IMR-90 (cell line): ENCODE results near the gene JMJD6. TPM values are rescaled to one million over a fixed set of nuclear protein-coding genes. Genes with fewer than 3 reads are reported as not detected.

Source experiments
- ATAC-seq: fragments of 200-7000 bp; cut with Tn5 transposase; 2 replicates; pipeline ENCODE4 v1.9.1; 2020; ENCODE audit warnings: low read depth, mild to moderate bottlenecking, moderate library complexity
- BruUV-seq: library from RNA; stranded (reverse); fragments of 400-500 nt; replicated peaks from 2 replicates; lab custom pipeline; 2021; lab: Mats Ljungman, UMichigan
- CTCF ChIA-PET: fragments of 300-600 bp; formaldehyde crosslinking; extraction: SDS; loops from one replicate; lab custom pipeline; 2021; ENCODE audit warnings: antibody characterized with exemption; lab: Yijun Ruan, JAX
- POLR2A ChIA-PET: fragments of 300-600 bp; sonication (Branson Sonifier 250); formaldehyde crosslinking; loops from one replicate; lab custom pipeline; 2022; ENCODE audit warnings: antibody characterized with exemption; ENCODE audit not compliant: unreplicated experiment; lab: Charles Lee
- DNase-seq: peaks from one replicate; pipeline ENCODE4 v3.0.0; 2013
- H2AFZ ChIP-seq: replicated peaks from 2 replicates; pipeline ENCODE3; 2013; ENCODE audit warnings: low read length, mild to moderate bottlenecking; ENCODE audit not compliant: poor library complexity
- H2AK5ac ChIP-seq: 2 replicates; pipeline ENCODE4 v1.6.1; 2013; ENCODE audit warnings: low read depth, low read length, inconsistent platforms
- H2AK9ac ChIP-seq: replicated peaks from 2 replicates; pipeline ENCODE3; 2013; ENCODE audit warnings: mild to moderate bottlenecking, low read depth, low read length, moderate library complexity; ENCODE audit not compliant: poor library complexity
- H2BK120ac ChIP-seq: 2 replicates; pipeline ENCODE4 v1.6.1; 2013; ENCODE audit warnings: low read depth, low read length, inconsistent platforms
- H2BK15ac ChIP-seq: 3 replicates; pipeline ENCODE4 v1.6.1; 2013; ENCODE audit warnings: low read depth, low read length, inconsistent platforms
- H2BK20ac ChIP-seq: 2 replicates; pipeline ENCODE4 v1.6.1; 2013; ENCODE audit warnings: low read depth, mild to moderate bottlenecking, inconsistent platforms, low read length, moderate library complexity
- H2BK5ac ChIP-seq: 2 replicates; pipeline ENCODE4 v1.6.1; 2013; ENCODE audit warnings: mild to moderate bottlenecking, low read depth, low read length, inconsistent platforms; ENCODE audit not compliant: poor library complexity, severe bottlenecking
- H3K14ac ChIP-seq: replicated peaks from 2 replicates; pipeline ENCODE4 v1.6.1; 2013; ENCODE audit warnings: low read depth, low read length, inconsistent platforms
- H3K18ac ChIP-seq: 2 replicates; pipeline ENCODE4 v1.6.1; 2013; ENCODE audit warnings: low read depth, low read length, control low read depth
- H3K23ac ChIP-seq: 2 replicates; pipeline ENCODE4 v1.6.1; 2013; ENCODE audit warnings: low read depth, low read length, inconsistent platforms
- H3K27ac ChIP-seq: 2 replicates; pipeline ENCODE4 v1.5.1; 2013; ENCODE audit warnings: mild to moderate bottlenecking, control low read depth, low read length; ENCODE audit not compliant: insufficient read depth
- H3K27me3 ChIP-seq: 2 replicates; pipeline ENCODE4 v1.6.1; 2013; ENCODE audit warnings: low read length; ENCODE audit not compliant: control insufficient read depth, insufficient read depth
- H3K36me3 ChIP-seq: 2 replicates; pipeline ENCODE4 v1.6.1; 2013; ENCODE audit warnings: low read length, mixed read lengths; ENCODE audit not compliant: control insufficient read depth, insufficient read depth
- H3K4ac ChIP-seq: 2 replicates; pipeline ENCODE4 v1.6.1; 2013; ENCODE audit warnings: low read depth, low read length, inconsistent platforms
- H3K4me1 ChIP-seq: 2 replicates; pipeline ENCODE4 v1.6.1; 2013; ENCODE audit warnings: low read length, mixed read lengths; ENCODE audit not compliant: control insufficient read depth, insufficient read depth
- H3K4me2 ChIP-seq: 2 replicates; pipeline ENCODE4 v1.6.1; 2013; ENCODE audit warnings: low read depth, mild to moderate bottlenecking, control low read depth, low read length, moderate library complexity
- H3K4me3 ChIP-seq: 2 replicates; pipeline ENCODE4 v1.5.1; 2013; ENCODE audit warnings: low read depth, mild to moderate bottlenecking, control low read depth, low read length, moderate library complexity; ENCODE audit not compliant: insufficient read depth
- H3K56ac ChIP-seq: 2 replicates; pipeline ENCODE4 v1.6.1; 2013; ENCODE audit warnings: low read length, inconsistent platforms; ENCODE audit not compliant: insufficient read depth; ENCODE audit errors: extremely low read depth
- H3K79me1 ChIP-seq, 2 experiments: 2 replicates each; pipeline ENCODE4 v1.6.1; 2013; ENCODE audit warnings: low read length in 2 of 2, inconsistent platforms in 1 of 2, low read depth in 1 of 2
- H3K9ac ChIP-seq: 2 replicates; pipeline ENCODE4 v1.6.1; 2013; ENCODE audit warnings: low read depth, low read length, control low read depth
- H3K9me1 ChIP-seq: 2 replicates; pipeline ENCODE4 v1.6.1; 2013; ENCODE audit warnings: low read length, inconsistent platforms; ENCODE audit not compliant: insufficient read depth
- H3K9me3 ChIP-seq: 2 replicates; pipeline ENCODE4 v1.6.1; 2013; ENCODE audit warnings: low read length; ENCODE audit not compliant: control insufficient read depth, insufficient read depth
- H4K20me1 ChIP-seq: 2 replicates; pipeline ENCODE4 v1.6.1; 2013; ENCODE audit warnings: low read length, inconsistent platforms; ENCODE audit not compliant: insufficient read depth
- H4K5ac ChIP-seq: 2 replicates; pipeline ENCODE4 v1.6.1; 2013; ENCODE audit warnings: mild to moderate bottlenecking, low read depth, low read length, control low read depth
- H4K8ac ChIP-seq, 2 experiments: 2 replicates each; pipeline ENCODE4 v1.6.1; 2013; ENCODE audit warnings: low read depth in 2 of 2, low read length in 2 of 2, control low read depth in 1 of 2, inconsistent platforms in 1 of 2
- H4K91ac ChIP-seq: 2 replicates; pipeline ENCODE4 v1.6.1; 2013; ENCODE audit warnings: low read depth, low read length, inconsistent platforms; ENCODE audit not compliant: insufficient read depth
- BHLHE40 ChIP-seq: fragments of 150-350 bp; IDR thresholded peaks from 2 replicates; pipeline ENCODE4 v1.6.1; 2016; ENCODE audit warnings: mild to moderate bottlenecking, low read depth, low read length
- CEBPB ChIP-seq: IDR thresholded peaks from 2 replicates; pipeline ENCODE4 v1.6.1; 2012; ENCODE audit warnings: low read depth, low read length, improper control_type of control experiment
- CHD1 ChIP-seq: IDR thresholded peaks from 2 replicates; pipeline ENCODE4 v1.6.1; 2012; ENCODE audit warnings: low read depth, low read length, improper control_type of control experiment
- FOS ChIP-seq: fragments of 150-350 bp; IDR thresholded peaks from 2 replicates; pipeline ENCODE4 v1.6.1; 2016; ENCODE audit warnings: low read depth, low read length
- MAFK ChIP-seq: IDR thresholded peaks from 2 replicates; pipeline ENCODE4 v1.6.1; 2012; ENCODE audit warnings: low read depth, low read length, improper control_type of control experiment
- MAZ ChIP-seq: IDR thresholded peaks from 2 replicates; pipeline ENCODE4 v1.6.1; 2012; ENCODE audit warnings: low read depth, mild to moderate bottlenecking, low read length, improper control_type of control experiment, moderate library complexity, borderline replicate concordance
- MXI1 ChIP-seq: IDR thresholded peaks from 2 replicates; pipeline ENCODE4 v1.6.1; 2012; ENCODE audit warnings: low read depth, mild to moderate bottlenecking, low read length, moderate library complexity, borderline replicate concordance
- NFE2L2 ChIP-seq: fragments of 150-350 bp; IDR thresholded peaks from 2 replicates; pipeline ENCODE4 v1.6.1; 2016; ENCODE audit warnings: low read depth, mild to moderate bottlenecking, low read length
- POLR2A ChIP-seq: IDR thresholded peaks from 2 replicates; pipeline ENCODE4 v1.6.1; 2012; ENCODE audit warnings: mild to moderate bottlenecking, low read depth, low read length
- RAD21 ChIP-seq: IDR thresholded peaks from 2 replicates; pipeline ENCODE4 v1.6.1; 2012; ENCODE audit warnings: low read length, improper control_type of control experiment
- RCOR1 ChIP-seq: IDR thresholded peaks from 2 replicates; pipeline ENCODE4 v1.6.1; 2012; ENCODE audit warnings: mild to moderate bottlenecking, low read length, improper control_type of control experiment; ENCODE audit not compliant: insufficient replicate concordance
- RFX5 ChIP-seq: IDR thresholded peaks from 2 replicates; pipeline ENCODE4 v1.8.0; 2012; ENCODE audit warnings: low read depth, mild to moderate bottlenecking, low read length, moderate library complexity
- SMC3 ChIP-seq: fragments of 150-350 bp; IDR thresholded peaks from 2 replicates; pipeline ENCODE4 v1.6.1; 2016; ENCODE audit warnings: low read depth, mild to moderate bottlenecking, antibody characterized with exemption, low read length, moderate library complexity
- WGBS, 2 experiments: methylation state at CpG; one replicate each; pipeline versions ENCODE4 v1.1.5 to v1.1.7; 2013; ENCODE audit warnings: missing lambda C conversion rate in 2 of 2; ENCODE audit not compliant: insufficient read length in 1 of 2; ENCODE audit errors: extremely low coverage in 2 of 2; 5-methylcytosine and 5-hydroxymethylcytosine counted together
- dilution Hi-C: fragments of 300-500 bp; cut with HindIII; formaldehyde crosslinking; loops from one replicate; pipeline ENCODE4 v1.14.3; 2018; ENCODE audit warnings: low sequenced_read_pairs; ENCODE audit not compliant: unreplicated experiment
- in situ Hi-C: fragments of 300-500 bp; cut with MboI; formaldehyde crosslinking; loops from 3 replicates; pipeline ENCODE4 v1.14.3; 2019; ENCODE audit warnings: low sequenced_read_pairs, inconsistent platforms, mixed read lengths
- intact Hi-C: fragments of 100-400 bp; cut with micrococcal nuclease; formaldehyde crosslinking; loops from 2 replicates; pipeline ENCODE4 v1.10.0; 2022
- polyA plus RNA-seq, 3 experiments: library from polyadenylated mRNA; depleted of rRNA; stranded (reverse); fragments of >200 nt; gene quantifications; 2 replicates each; pipeline ENCODE4 v1.2.3, GENCODE V29; 2012; ENCODE audit warnings: low replicate concordance in 1 of 3
- total RNA-seq: library from RNA; depleted of rRNA; stranded (reverse); fragments of >200 nt; gene quantifications from 2 replicates; pipeline ENCODE4 v1.2.3, GENCODE V29; 2012
- TF ChIP-seq, protein P1 (sequence below): fragments of 150-350 bp; IDR thresholded peaks from 2 replicates; pipeline ENCODE4 v1.6.1; 2017; ENCODE audit warnings: mild to moderate bottlenecking, antibody characterized with exemption, low read length, low read depth
- TF ChIP-seq, protein P2 (sequence below): conservative IDR thresholded peaks from 2 replicates; pipeline ENCODE4 v1.5.1; 2012; ENCODE audit warnings: mild to moderate bottlenecking, low read depth, low read length, improper control_type of control experiment

JMJD6 gene
- total and polyA plus RNA-seq, 2 of the 4 experiments (the other 2 are of a cell fraction): 24.4 to 33.7 TPM

DNA sequence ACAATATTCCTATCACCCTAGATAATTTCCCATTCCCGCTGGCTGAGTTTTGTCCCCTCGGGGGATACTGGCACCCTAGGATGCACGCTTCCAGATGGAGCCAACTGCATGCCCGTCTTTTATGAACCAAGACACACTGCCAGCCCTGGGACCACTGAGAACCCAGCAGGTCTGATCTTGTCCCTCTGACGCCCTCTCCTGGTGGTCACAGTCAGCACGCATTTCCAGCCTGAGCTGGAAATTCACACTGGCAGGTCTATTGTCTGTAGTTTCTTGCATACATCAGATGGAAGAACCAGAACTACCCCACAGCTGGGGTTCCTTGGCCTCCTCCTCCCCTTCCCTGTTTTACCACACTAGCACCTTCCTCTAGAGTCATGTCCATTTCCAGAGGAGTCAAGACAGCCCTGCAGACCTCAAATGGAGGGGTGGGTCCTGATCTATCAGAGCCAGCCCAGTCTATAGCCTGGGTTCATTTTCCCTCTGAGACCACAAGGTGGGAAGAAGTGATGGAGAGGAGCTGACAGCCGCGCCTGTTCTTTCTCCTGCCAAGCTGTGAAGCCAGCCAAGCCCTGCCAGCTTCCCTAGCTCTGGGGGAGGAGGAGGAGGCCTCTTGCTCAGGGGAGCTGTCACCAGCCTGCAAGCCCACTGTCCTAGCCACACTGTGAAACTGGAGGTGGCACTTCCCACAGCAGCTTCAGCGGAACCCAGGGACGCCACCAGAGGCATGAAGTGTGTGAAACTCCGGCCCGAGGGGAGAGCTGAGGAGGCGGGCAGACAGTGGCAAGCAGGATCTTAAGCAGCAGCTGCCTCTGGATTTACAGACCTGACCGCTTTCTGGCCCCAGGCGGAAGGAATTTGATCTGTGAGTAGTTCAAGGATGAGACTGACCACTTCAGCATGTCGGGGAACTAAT lies 44.9 kb downstream of the JMJD6 start:
- no peak overlapping the region for H3K4me2 ChIP-seq
- H3K14ac ChIP-seq: no peak overlapping the region
- H4K91ac ChIP-seq: no peak overlapping the region
- no peak overlapping the region for H3K27ac ChIP-seq
- no peak overlapping the region for H3K9ac ChIP-seq
- H2AFZ ChIP-seq: no peak overlapping the region
- no peaks in the 10 kb centered on the region for H3K9me1 ChIP-seq
- H3K56ac ChIP-seq: no peak overlapping the region
- 71% methylated on average over 10 of the region's 16 CpGs; no CpG with 5 or more reads in 1 of the 2 experiments for WGBS, 2 experiments
- H2BK5ac ChIP-seq: no peak overlapping the region
- H2AK5ac ChIP-seq: no peak overlapping the region
- H2BK20ac ChIP-seq: no peak overlapping the region
- in situ Hi-C loops: no loop called here
- H3K27me3 ChIP-seq: no peaks in the 10 kb centered on the region
- no peak overlapping the region; the same call in 1 of the 2 replicates for H3K4ac ChIP-seq
- peaks cover 60% of the 10 kb centered on the region for H3K36me3 ChIP-seq
- H3K79me1 ChIP-seq: peaks cover 0 to 53% of the 10 kb centered on the region in 2 experiments; a peak in 3 of 4 replicates
- DNase-seq (peak; percentile 63), ATAC-seq (peak; percentile 78)
- dilution Hi-C loops: no loop called here
- intact Hi-C loops: loop anchor here (2.0 to 10.0 kb wide), 3 partner anchors 159 to 1923 kb away; no protein-coding TSS in a partner anchor
- ChIA-PET CTCF (interaction anchor here (0.6 to 1.8 kb wide), 5 partner anchors 10 to 159 kb away, joined by 3 to 6 read pairs (median 4); no protein-coding TSS in a partner anchor), POLR2A (no interaction called here)
- H4K8ac ChIP-seq: no peak overlapping the region
- no peak overlapping the region for H4K5ac ChIP-seq
- H3K9me3 ChIP-seq: no peaks in the 10 kb centered on the region
- H2AK9ac ChIP-seq: peak overlapping the region; percentile 77
- no peak overlapping the region for H3K18ac ChIP-seq
- no peak overlapping the region for H3K23ac ChIP-seq
- BruUV-seq: no TSS peak
- H3K4me1 ChIP-seq: peaks cover 7% of the 10 kb centered on the region
- no peak overlapping the region for H3K4me3 ChIP-seq
- no peak overlapping the region for H2BK120ac ChIP-seq
- H4K20me1 ChIP-seq: peaks cover 27% of the 10 kb centered on the region
- no peak overlapping the region for H2BK15ac ChIP-seq
- no peak for TF ChIP-seq MXI1
- TF ChIP-seq FOS: no peak
- TF ChIP-seq NFE2L2: no peak
- TF ChIP-seq CEBPB: no peak
- TF ChIP-seq POLR2A: peak; percentile 23; the same call in 1 of the 2 replicates
- TF ChIP-seq MAFK: no peak
- TF ChIP-seq, protein P1, sequence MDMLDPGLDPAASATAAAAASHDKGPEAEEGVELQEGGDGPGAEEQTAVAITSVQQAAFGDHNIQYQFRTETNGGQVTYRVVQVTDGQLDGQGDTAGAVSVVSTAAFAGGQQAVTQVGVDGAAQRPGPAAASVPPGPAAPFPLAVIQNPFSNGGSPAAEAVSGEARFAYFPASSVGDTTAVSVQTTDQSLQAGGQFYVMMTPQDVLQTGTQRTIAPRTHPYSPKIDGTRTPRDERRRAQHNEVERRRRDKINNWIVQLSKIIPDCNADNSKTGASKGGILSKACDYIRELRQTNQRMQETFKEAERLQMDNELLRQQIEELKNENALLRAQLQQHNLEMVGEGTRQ: no peak
- TF ChIP-seq, protein P2, sequence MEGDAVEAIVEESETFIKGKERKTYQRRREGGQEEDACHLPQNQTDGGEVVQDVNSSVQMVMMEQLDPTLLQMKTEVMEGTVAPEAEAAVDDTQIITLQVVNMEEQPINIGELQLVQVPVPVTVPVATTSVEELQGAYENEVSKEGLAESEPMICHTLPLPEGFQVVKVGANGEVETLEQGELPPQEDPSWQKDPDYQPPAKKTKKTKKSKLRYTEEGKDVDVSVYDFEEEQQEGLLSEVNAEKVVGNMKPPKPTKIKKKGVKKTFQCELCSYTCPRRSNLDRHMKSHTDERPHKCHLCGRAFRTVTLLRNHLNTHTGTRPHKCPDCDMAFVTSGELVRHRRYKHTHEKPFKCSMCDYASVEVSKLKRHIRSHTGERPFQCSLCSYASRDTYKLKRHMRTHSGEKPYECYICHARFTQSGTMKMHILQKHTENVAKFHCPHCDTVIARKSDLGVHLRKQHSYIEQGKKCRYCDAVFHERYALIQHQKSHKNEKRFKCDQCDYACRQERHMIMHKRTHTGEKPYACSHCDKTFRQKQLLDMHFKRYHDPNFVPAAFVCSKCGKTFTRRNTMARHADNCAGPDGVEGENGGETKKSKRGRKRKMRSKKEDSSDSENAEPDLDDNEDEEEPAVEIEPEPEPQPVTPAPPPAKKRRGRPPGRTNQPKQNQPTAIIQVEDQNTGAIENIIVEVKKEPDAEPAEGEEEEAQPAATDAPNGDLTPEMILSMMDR: peak; percentile 78
- TF ChIP-seq RCOR1: no peak
- no peak for TF ChIP-seq RFX5
- TF ChIP-seq SMC3: peak; percentile 71
- no peak for TF ChIP-seq BHLHE40
- no peak for TF ChIP-seq CHD1
- TF ChIP-seq MAZ: peak; percentile 22; the same call in 1 of the 2 replicates
- peak; percentile 79 for TF ChIP-seq RAD21
